Measurements from ENCODE around the gene GALNT10. TPM values are rescaled to one million over a fixed set of nuclear protein-coding genes. Genes with fewer than 3 reads are reported as not detected.

Gene GALNT10
- polyA plus RNA-seq, 1 donor (not counting 4 experiments of a cell fraction or from before 2014, with no cell fraction given): 17.9 TPM

DNA sequence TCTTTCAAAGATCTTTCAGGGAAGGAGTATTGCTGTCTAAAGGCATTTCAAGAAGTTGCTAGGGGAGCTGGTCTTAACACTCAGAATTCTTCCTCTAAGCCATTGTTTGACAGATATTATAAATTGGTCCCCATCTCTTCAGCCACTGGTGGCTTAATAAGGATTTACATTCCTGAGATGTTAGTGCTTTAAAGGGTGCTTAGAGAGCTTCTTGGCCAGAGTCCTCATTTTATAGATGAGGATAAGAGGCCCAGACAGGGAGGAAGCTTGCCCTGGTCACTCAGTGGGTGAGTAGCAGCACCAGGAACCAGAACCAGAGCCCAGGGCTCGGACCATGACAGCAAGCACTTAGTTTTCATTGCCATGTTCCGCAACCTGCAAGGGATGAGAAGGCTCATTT is 53.2 kb downstream of the GALNT10 start:
- Histone ChIP-seq H3K27me3 (ENCODE audit: control insufficient read depth, extremely low read depth, insufficient read depth, low read length) (no peaks in the 10 kb centered on the region), H2AFZ (ENCODE audit: control insufficient read depth, low read length) (no peak overlapping the region), H3K4me2 (ENCODE audit: control insufficient read depth, extremely low read depth, insufficient read depth, low read depth, low read length) (no peak overlapping the region), H3K79me2 (ENCODE audit: control insufficient read depth, insufficient read depth, low read length) (no peaks in the 10 kb centered on the region), H3K4me3 (ENCODE audit: control insufficient read depth in 2 of 3, extremely low read depth in 1 of 3, insufficient read depth in 2 of 3, low read depth in 1 of 3, low read length in 3 of 3) (no peak overlapping the region), H3K9ac (ENCODE audit: control insufficient read depth, extremely low read depth, insufficient read depth, low read length) (no peak overlapping the region), H3K4me1 (ENCODE audit: control insufficient read depth, extremely low read depth, insufficient read depth, low read length) (no peaks in the 10 kb centered on the region), H3K36me3 (ENCODE audit: control insufficient read depth in 2 of 2, extremely low read depth in 1 of 2, insufficient read depth in 2 of 2, low read length in 2 of 2) (no peaks in the 10 kb centered on the region), H3K9me1 (ENCODE audit: control insufficient read depth, extremely low read depth, insufficient read depth, low read length) (no peaks in the 10 kb centered on the region), H3K27ac (ENCODE audit: control insufficient read depth, insufficient read depth, low read length) (no peak overlapping the region), H4K20me1 (ENCODE audit: control insufficient read depth, extremely low read depth, insufficient read depth, low read length) (no peaks in the 10 kb centered on the region), H3K9me3 (ENCODE audit: control insufficient read depth, low read depth, low read length) (no peaks in the 10 kb centered on the region)
- dilution Hi-C loops (cut with MboI; ENCODE audit: extremely low pct_ligation_motif_present, low sequenced_read_pairs): no loop called here
- no peak for FAIRE-seq
- DNase-seq (ENCODE audit: low read depth, low spot score): no peak
- TF ChIP-seq, protein P1, sequence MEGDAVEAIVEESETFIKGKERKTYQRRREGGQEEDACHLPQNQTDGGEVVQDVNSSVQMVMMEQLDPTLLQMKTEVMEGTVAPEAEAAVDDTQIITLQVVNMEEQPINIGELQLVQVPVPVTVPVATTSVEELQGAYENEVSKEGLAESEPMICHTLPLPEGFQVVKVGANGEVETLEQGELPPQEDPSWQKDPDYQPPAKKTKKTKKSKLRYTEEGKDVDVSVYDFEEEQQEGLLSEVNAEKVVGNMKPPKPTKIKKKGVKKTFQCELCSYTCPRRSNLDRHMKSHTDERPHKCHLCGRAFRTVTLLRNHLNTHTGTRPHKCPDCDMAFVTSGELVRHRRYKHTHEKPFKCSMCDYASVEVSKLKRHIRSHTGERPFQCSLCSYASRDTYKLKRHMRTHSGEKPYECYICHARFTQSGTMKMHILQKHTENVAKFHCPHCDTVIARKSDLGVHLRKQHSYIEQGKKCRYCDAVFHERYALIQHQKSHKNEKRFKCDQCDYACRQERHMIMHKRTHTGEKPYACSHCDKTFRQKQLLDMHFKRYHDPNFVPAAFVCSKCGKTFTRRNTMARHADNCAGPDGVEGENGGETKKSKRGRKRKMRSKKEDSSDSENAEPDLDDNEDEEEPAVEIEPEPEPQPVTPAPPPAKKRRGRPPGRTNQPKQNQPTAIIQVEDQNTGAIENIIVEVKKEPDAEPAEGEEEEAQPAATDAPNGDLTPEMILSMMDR (optimal IDR thresholded peaks at IDR 0.05 in 1 of 3, IDR thresholded peaks at IDR 0.05 in 1 of 3, conservative IDR thresholded peaks at IDR 0.05 in 1 of 3; ENCODE audit: extremely low read depth in 1 of 3, insufficient read depth in 2 of 3, low read length in 3 of 3): no peak
- TF ChIP-seq EZH2 (IDR thresholded peaks at IDR 0.05; ENCODE audit: low read length): no peak

DNA sequence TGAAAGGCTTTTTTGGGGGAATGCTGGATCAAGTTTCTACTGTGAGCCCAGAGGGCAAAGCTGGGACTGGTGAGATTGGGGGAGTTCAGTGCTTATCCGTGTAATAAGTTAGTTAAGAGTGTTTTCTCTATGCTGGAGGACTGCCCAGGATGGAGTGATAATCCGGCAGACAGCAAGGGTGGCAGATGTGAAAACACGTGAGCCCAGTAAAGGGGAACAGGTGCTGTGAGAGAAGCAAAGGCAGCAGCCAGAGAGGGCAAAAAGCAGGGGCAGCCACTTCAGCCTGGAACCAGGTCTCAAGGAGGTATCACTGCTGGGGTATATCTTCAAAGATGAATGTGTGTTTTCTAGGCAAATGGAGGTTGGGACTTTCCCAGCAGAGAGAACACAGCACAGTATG is 53.9 kb downstream of the GALNT10 start:
- H3K27me3 ChIP-seq (ENCODE audit: control insufficient read depth, extremely low read depth, insufficient read depth, low read length): no peaks in the 10 kb centered on the region
- TF ChIP-seq, protein P1 (optimal IDR thresholded peaks at IDR 0.05 in 1 of 3, IDR thresholded peaks at IDR 0.05 in 1 of 3, conservative IDR thresholded peaks at IDR 0.05 in 1 of 3; ENCODE audit: extremely low read depth in 1 of 3, insufficient read depth in 2 of 3, low read length in 3 of 3): no peak
- TF ChIP-seq EZH2 (IDR thresholded peaks at IDR 0.05; ENCODE audit: low read length): no peak
- H4K20me1 ChIP-seq (ENCODE audit: control insufficient read depth, extremely low read depth, insufficient read depth, low read length): no peaks in the 10 kb centered on the region
- no peak for DNase-seq (ENCODE audit: low read depth, low spot score)
- H2AFZ ChIP-seq (ENCODE audit: control insufficient read depth, low read length): no peak overlapping the region
- no peaks in the 10 kb centered on the region for H3K4me1 ChIP-seq (ENCODE audit: control insufficient read depth, extremely low read depth, insufficient read depth, low read length)
- H3K4me3 ChIP-seq (ENCODE audit: control insufficient read depth in 2 of 3, extremely low read depth in 1 of 3, insufficient read depth in 2 of 3, low read depth in 1 of 3, low read length in 3 of 3): no peak overlapping the region
- no peak for FAIRE-seq
- no peaks in the 10 kb centered on the region for H3K79me2 ChIP-seq (ENCODE audit: control insufficient read depth, insufficient read depth, low read length)
- H3K9ac ChIP-seq (ENCODE audit: control insufficient read depth, extremely low read depth, insufficient read depth, low read length): no peak overlapping the region
- dilution Hi-C loops (cut with MboI; ENCODE audit: extremely low pct_ligation_motif_present, low sequenced_read_pairs): no loop called here
- no peak overlapping the region for H3K27ac ChIP-seq (ENCODE audit: control insufficient read depth, insufficient read depth, low read length)
- no peak overlapping the region for H3K4me2 ChIP-seq (ENCODE audit: control insufficient read depth, extremely low read depth, insufficient read depth, low read depth, low read length)
- no peaks in the 10 kb centered on the region for H3K36me3 ChIP-seq (ENCODE audit: control insufficient read depth in 2 of 2, extremely low read depth in 1 of 2, insufficient read depth in 2 of 2, low read length in 2 of 2)
- no peaks in the 10 kb centered on the region for H3K9me3 ChIP-seq (ENCODE audit: control insufficient read depth, low read depth, low read length)
- no peaks in the 10 kb centered on the region for H3K9me1 ChIP-seq (ENCODE audit: control insufficient read depth, extremely low read depth, insufficient read depth, low read length)

All from keratinocyte (primary cell).